Esophagus muscularis mucosa (tissue), 4 donors: ENCODE results near the gene PTPRCAP.

Experiments
- CTCF ChIP-seq, 3 experiments: fragments of 200-600 bp in 2 of 3; fragments of 450-650 bp in 1 of 3; sonication (generic) in 2 of 3; IDR thresholded peaks; one replicate each; pipeline ENCODE4 v1.5.1; 2017 to 2019; ENCODE audit warnings: antibody characterized with exemption in 3 of 3, mild to moderate bottlenecking in 2 of 3, moderate library complexity in 1 of 3
- EP300 ChIP-seq: sonication (generic); formaldehyde crosslinking; IDR thresholded peaks from one replicate; pipeline ENCODE4 v1.6.1; 2017; ENCODE audit warnings: antibody characterized with exemption
- POLR2A ChIP-seq: fragments of 450-650 bp; IDR thresholded peaks from one replicate; pipeline ENCODE4 v1.6.1; 2017; ENCODE audit warnings: antibody characterized with exemption, moderate library complexity, mild to moderate bottlenecking, low read depth

- TF ChIP-seq CTCF (IDR thresholded peaks at IDR 0.05) (no peak), POLR2A (no peak), EP300 (no peak)
Observed at GRCh38 chr11:67418476-67419281, 18.8 kb downstream of the PTPRCAP start.
